Colonic mucosa (tissue), 4 donors: Measurements from ENCODE around the gene BST1. TPM values are rescaled to one million over a fixed set of nuclear protein-coding genes. Genes with fewer than 3 reads are reported as not detected.

Experiments
- DNase-seq: peaks from one replicate; pipeline ENCODE4 v3.0.0-alpha.2; 2020
- H3K27ac ChIP-seq: fragments of 200-600 bp; one replicate; pipeline ENCODE4 v1.8.0; 2021
- H3K27me3 ChIP-seq: fragments of 200-600 bp; one replicate; pipeline ENCODE4 v1.8.0; 2021
- H3K36me3 ChIP-seq: fragments of 200-600 bp; one replicate; pipeline ENCODE4 v1.8.0; 2021
- H3K4me1 ChIP-seq: fragments of 200-600 bp; one replicate; pipeline ENCODE4 v1.8.0; 2021; ENCODE audit warnings: mild to moderate bottlenecking
- H3K4me3 ChIP-seq: fragments of 200-600 bp; one replicate; pipeline ENCODE4 v1.8.0; 2021
- H3K9ac ChIP-seq, 2 donors: one replicate each; pipeline ENCODE4 v1.7.0; 2013; ENCODE audit warnings: control low read depth in 2 of 2, low read depth in 2 of 2, low read length in 2 of 2
- H3K9me3 ChIP-seq: fragments of 200-600 bp; one replicate; pipeline ENCODE4 v1.8.0; 2021
- CTCF ChIP-seq: fragments of 200-600 bp; IDR thresholded peaks from one replicate; pipeline ENCODE4 v1.8.0; 2022; ENCODE audit warnings: antibody characterized with exemption, mild to moderate bottlenecking
- intact Hi-C: fragments of 100-400 bp; cut with DNase I; formaldehyde crosslinking; loops from one replicate; pipeline ENCODE4 v1.14.1; 2022
- total RNA-seq, 2 donors: library from RNA; stranded (reverse); fragmentation: NEBNext Ultra II Directional in 1 of 2; extraction: Animal tissue kit (Norgen Biotek cat#: 25700) in 1 of 2; gene quantifications; one replicate each; pipeline ENCODE4 v1.2.1, GENCODE V29; 2021
- donor health status: healthy.
- donor health status: DM: no; HTN: no; CAD: no.
- donor health status: DM: no; HTN: no; CAD: no.

The BST1 gene
- total RNA-seq, 2 donors from 2014 or later = 9.2 to 12.4 TPM

GRCh38 chr4:15711762-15712161, 8.9 kb downstream of the BST1 start:
- DNase-seq = no peak
- H3K27me3 ChIP-seq = no peaks in the 10 kb centered on the region
- no peaks in the 10 kb centered on the region for H3K4me1 ChIP-seq
- no peak overlapping the region for H3K9ac ChIP-seq
- H3K27ac ChIP-seq = no peak overlapping the region
- H3K9me3 ChIP-seq = no peaks in the 10 kb centered on the region
- no peaks in the 10 kb centered on the region for H3K36me3 ChIP-seq
- H3K4me3 ChIP-seq = no peak overlapping the region
- TF ChIP-seq CTCF = no peak
- intact Hi-C loops = no loop called here

GRCh38 chr4:15712214-15712613, 9.3 kb downstream of the BST1 start:
- intact Hi-C loops = no loop called here
- TF ChIP-seq CTCF = no peak

GRCh38 chr4:15714141-15714540, 11.3 kb downstream of the BST1 start:
- no peaks in the 10 kb centered on the region for H3K36me3 ChIP-seq
- H3K9ac ChIP-seq = no peak overlapping the region
- intact Hi-C loops = no loop called here
- DNase-seq = no peak
- H3K4me1 ChIP-seq = no peaks in the 10 kb centered on the region
- H3K9me3 ChIP-seq = no peaks in the 10 kb centered on the region
- no peak overlapping the region for H3K4me3 ChIP-seq
- no peaks in the 10 kb centered on the region for H3K27me3 ChIP-seq
- H3K27ac ChIP-seq = no peak overlapping the region
- TF ChIP-seq CTCF = no peak

More at GRCh38 chr4:15712214-15712613, 9.3 kb downstream of the BST1 start:
- Histone ChIP-seq H3K4me1 (no peaks in the 10 kb centered on the region), H3K4me3 (no peak overlapping the region), H3K27ac (no peak overlapping the region), H3K36me3 (no peaks in the 10 kb centered on the region), H3K9me3 (no peaks in the 10 kb centered on the region), H3K27me3 (no peaks in the 10 kb centered on the region), H3K9ac (no peak overlapping the region)
- DNase-seq = no peak

GRCh38 chr4:15714646-15715435, 12.0 kb downstream of the BST1 start:
- no peak for DNase-seq
- no peak overlapping the region for H3K27ac ChIP-seq
- intact Hi-C loops = no loop called here
- no peak for TF ChIP-seq CTCF
- H3K9ac ChIP-seq = no peak overlapping the region
- no peaks in the 10 kb centered on the region for H3K4me1 ChIP-seq
- no peaks in the 10 kb centered on the region for H3K9me3 ChIP-seq
- H3K27me3 ChIP-seq = no peaks in the 10 kb centered on the region
- H3K4me3 ChIP-seq = no peak overlapping the region
- no peaks in the 10 kb centered on the region for H3K36me3 ChIP-seq

GRCh38 chr4:15716115-15716514, 13.2 kb downstream of the BST1 start:
- no peak overlapping the region for H3K27ac ChIP-seq
- intact Hi-C loops = no loop called here

More at GRCh38 chr4:15716115-15716514, 13.2 kb downstream of the BST1 start:
- Histone ChIP-seq H3K4me1 (no peaks in the 10 kb centered on the region), H3K36me3 (no peaks in the 10 kb centered on the region), H3K9ac (no peak overlapping the region), H3K27me3 (no peaks in the 10 kb centered on the region), H3K4me3 (no peak overlapping the region), H3K9me3 (no peaks in the 10 kb centered on the region)
- no peak for DNase-seq
- TF ChIP-seq CTCF = no peak
